SU-DHL-6 (cell line): ENCODE measurements around the gene PAIP1.

Source experiments
- CTCF ChIP-seq: fragments of 200-600 bp; sonication (generic); IDR thresholded peaks from one replicate; pipeline ENCODE4 v1.5.1; 2017; ENCODE audit warnings: antibody characterized with exemption, mild to moderate bottlenecking, low read length, moderate library complexity; ENCODE audit not compliant: insufficient read depth, poor library complexity, severe bottlenecking
- EZH2phosphoT487 ChIP-seq: fragments of 200-600 bp; sonication (generic), shearing (Covaris generic); conservative IDR thresholded peaks from 2 replicates; pipeline ENCODE4 v1.6.1; 2018; ENCODE audit warnings: mild to moderate bottlenecking, antibody characterized with exemption, low read length, moderate library complexity, mixed read lengths

GRCh38 chr5:43590700-43591099 is 33.8 kb upstream of the PAIP1 start:
- TF ChIP-seq CTCF (no peak), EZH2phosphoT487 (no peak)
